IMR-90 (cell line): ENCODE results near the gene B3GAT2. TPM values are rescaled to one million over a fixed set of nuclear protein-coding genes. Genes with fewer than 3 reads are reported as not detected.

Source experiments
- ATAC-seq: fragments of 200-7000 bp; cut with Tn5 transposase; 2 replicates; pipeline ENCODE4 v1.9.1; 2020; ENCODE audit warnings: low read depth, mild to moderate bottlenecking, moderate library complexity
- BruUV-seq: library from RNA; stranded (reverse); fragments of 400-500 nt; replicated peaks from 2 replicates; lab custom pipeline; 2021; lab: Mats Ljungman, UMichigan
- CTCF ChIA-PET: fragments of 300-600 bp; formaldehyde crosslinking; extraction: SDS; loops from one replicate; lab custom pipeline; 2021; ENCODE audit warnings: antibody characterized with exemption; lab: Yijun Ruan, JAX
- POLR2A ChIA-PET: fragments of 300-600 bp; sonication (Branson Sonifier 250); formaldehyde crosslinking; loops from one replicate; lab custom pipeline; 2022; ENCODE audit warnings: antibody characterized with exemption; ENCODE audit not compliant: unreplicated experiment; lab: Charles Lee
- DNase-seq: peaks from one replicate; pipeline ENCODE4 v3.0.0; 2013
- H2AFZ ChIP-seq: replicated peaks from 2 replicates; pipeline ENCODE3; 2013; ENCODE audit warnings: low read length, mild to moderate bottlenecking; ENCODE audit not compliant: poor library complexity
- H2AK5ac ChIP-seq: 2 replicates; pipeline ENCODE4 v1.6.1; 2013; ENCODE audit warnings: low read depth, low read length, inconsistent platforms
- H2AK9ac ChIP-seq: replicated peaks from 2 replicates; pipeline ENCODE3; 2013; ENCODE audit warnings: mild to moderate bottlenecking, low read depth, low read length, moderate library complexity; ENCODE audit not compliant: poor library complexity
- H2BK120ac ChIP-seq: 2 replicates; pipeline ENCODE4 v1.6.1; 2013; ENCODE audit warnings: low read depth, low read length, inconsistent platforms
- H2BK15ac ChIP-seq: 3 replicates; pipeline ENCODE4 v1.6.1; 2013; ENCODE audit warnings: low read depth, low read length, inconsistent platforms
- H2BK20ac ChIP-seq: 2 replicates; pipeline ENCODE4 v1.6.1; 2013; ENCODE audit warnings: low read depth, mild to moderate bottlenecking, inconsistent platforms, low read length, moderate library complexity
- H2BK5ac ChIP-seq: 2 replicates; pipeline ENCODE4 v1.6.1; 2013; ENCODE audit warnings: mild to moderate bottlenecking, low read depth, low read length, inconsistent platforms; ENCODE audit not compliant: poor library complexity, severe bottlenecking
- H3K14ac ChIP-seq: replicated peaks from 2 replicates; pipeline ENCODE4 v1.6.1; 2013; ENCODE audit warnings: low read depth, low read length, inconsistent platforms
- H3K18ac ChIP-seq: 2 replicates; pipeline ENCODE4 v1.6.1; 2013; ENCODE audit warnings: low read depth, low read length, control low read depth
- H3K23ac ChIP-seq: 2 replicates; pipeline ENCODE4 v1.6.1; 2013; ENCODE audit warnings: low read depth, low read length, inconsistent platforms
- H3K27ac ChIP-seq: 2 replicates; pipeline ENCODE4 v1.5.1; 2013; ENCODE audit warnings: mild to moderate bottlenecking, control low read depth, low read length; ENCODE audit not compliant: insufficient read depth
- H3K27me3 ChIP-seq: 2 replicates; pipeline ENCODE4 v1.6.1; 2013; ENCODE audit warnings: low read length; ENCODE audit not compliant: control insufficient read depth, insufficient read depth
- H3K36me3 ChIP-seq: 2 replicates; pipeline ENCODE4 v1.6.1; 2013; ENCODE audit warnings: low read length, mixed read lengths; ENCODE audit not compliant: control insufficient read depth, insufficient read depth
- H3K4ac ChIP-seq: 2 replicates; pipeline ENCODE4 v1.6.1; 2013; ENCODE audit warnings: low read depth, low read length, inconsistent platforms
- H3K4me1 ChIP-seq: 2 replicates; pipeline ENCODE4 v1.6.1; 2013; ENCODE audit warnings: low read length, mixed read lengths; ENCODE audit not compliant: control insufficient read depth, insufficient read depth
- H3K4me2 ChIP-seq: 2 replicates; pipeline ENCODE4 v1.6.1; 2013; ENCODE audit warnings: low read depth, mild to moderate bottlenecking, control low read depth, low read length, moderate library complexity
- H3K4me3 ChIP-seq: 2 replicates; pipeline ENCODE4 v1.5.1; 2013; ENCODE audit warnings: low read depth, mild to moderate bottlenecking, control low read depth, low read length, moderate library complexity; ENCODE audit not compliant: insufficient read depth
- H3K56ac ChIP-seq: 2 replicates; pipeline ENCODE4 v1.6.1; 2013; ENCODE audit warnings: low read length, inconsistent platforms; ENCODE audit not compliant: insufficient read depth; ENCODE audit errors: extremely low read depth
- H3K79me1 ChIP-seq, 2 experiments: 2 replicates each; pipeline ENCODE4 v1.6.1; 2013; ENCODE audit warnings: low read length in 2 of 2, inconsistent platforms in 1 of 2, low read depth in 1 of 2
- H3K9ac ChIP-seq: 2 replicates; pipeline ENCODE4 v1.6.1; 2013; ENCODE audit warnings: low read depth, low read length, control low read depth
- H3K9me1 ChIP-seq: 2 replicates; pipeline ENCODE4 v1.6.1; 2013; ENCODE audit warnings: low read length, inconsistent platforms; ENCODE audit not compliant: insufficient read depth
- H3K9me3 ChIP-seq: 2 replicates; pipeline ENCODE4 v1.6.1; 2013; ENCODE audit warnings: low read length; ENCODE audit not compliant: control insufficient read depth, insufficient read depth
- H4K20me1 ChIP-seq: 2 replicates; pipeline ENCODE4 v1.6.1; 2013; ENCODE audit warnings: low read length, inconsistent platforms; ENCODE audit not compliant: insufficient read depth
- H4K5ac ChIP-seq: 2 replicates; pipeline ENCODE4 v1.6.1; 2013; ENCODE audit warnings: mild to moderate bottlenecking, low read depth, low read length, control low read depth
- H4K8ac ChIP-seq, 2 experiments: 2 replicates each; pipeline ENCODE4 v1.6.1; 2013; ENCODE audit warnings: low read depth in 2 of 2, low read length in 2 of 2, control low read depth in 1 of 2, inconsistent platforms in 1 of 2
- H4K91ac ChIP-seq: 2 replicates; pipeline ENCODE4 v1.6.1; 2013; ENCODE audit warnings: low read depth, low read length, inconsistent platforms; ENCODE audit not compliant: insufficient read depth
- BHLHE40 ChIP-seq: fragments of 150-350 bp; IDR thresholded peaks from 2 replicates; pipeline ENCODE4 v1.6.1; 2016; ENCODE audit warnings: mild to moderate bottlenecking, low read depth, low read length
- CEBPB ChIP-seq: IDR thresholded peaks from 2 replicates; pipeline ENCODE4 v1.6.1; 2012; ENCODE audit warnings: low read depth, low read length, improper control_type of control experiment
- CHD1 ChIP-seq: IDR thresholded peaks from 2 replicates; pipeline ENCODE4 v1.6.1; 2012; ENCODE audit warnings: low read depth, low read length, improper control_type of control experiment
- CTCF ChIP-seq: conservative IDR thresholded peaks from 2 replicates; pipeline ENCODE4 v1.5.1; 2012; ENCODE audit warnings: mild to moderate bottlenecking, low read depth, low read length, improper control_type of control experiment
- ELK1 ChIP-seq: fragments of 150-350 bp; IDR thresholded peaks from 2 replicates; pipeline ENCODE4 v1.6.1; 2016; ENCODE audit warnings: low read depth, mild to moderate bottlenecking, low read length, moderate library complexity, borderline replicate concordance
- FOS ChIP-seq: fragments of 150-350 bp; IDR thresholded peaks from 2 replicates; pipeline ENCODE4 v1.6.1; 2016; ENCODE audit warnings: low read depth, low read length
- MAFK ChIP-seq: IDR thresholded peaks from 2 replicates; pipeline ENCODE4 v1.6.1; 2012; ENCODE audit warnings: low read depth, low read length, improper control_type of control experiment
- MAZ ChIP-seq: IDR thresholded peaks from 2 replicates; pipeline ENCODE4 v1.6.1; 2012; ENCODE audit warnings: low read depth, mild to moderate bottlenecking, low read length, improper control_type of control experiment, moderate library complexity, borderline replicate concordance
- MXI1 ChIP-seq: IDR thresholded peaks from 2 replicates; pipeline ENCODE4 v1.6.1; 2012; ENCODE audit warnings: low read depth, mild to moderate bottlenecking, low read length, moderate library complexity, borderline replicate concordance
- NFE2L2 ChIP-seq: fragments of 150-350 bp; IDR thresholded peaks from 2 replicates; pipeline ENCODE4 v1.6.1; 2016; ENCODE audit warnings: low read depth, mild to moderate bottlenecking, low read length
- POLR2A ChIP-seq: IDR thresholded peaks from 2 replicates; pipeline ENCODE4 v1.6.1; 2012; ENCODE audit warnings: mild to moderate bottlenecking, low read depth, low read length
- RAD21 ChIP-seq: IDR thresholded peaks from 2 replicates; pipeline ENCODE4 v1.6.1; 2012; ENCODE audit warnings: low read length, improper control_type of control experiment
- RCOR1 ChIP-seq: IDR thresholded peaks from 2 replicates; pipeline ENCODE4 v1.6.1; 2012; ENCODE audit warnings: mild to moderate bottlenecking, low read length, improper control_type of control experiment; ENCODE audit not compliant: insufficient replicate concordance
- RFX5 ChIP-seq: IDR thresholded peaks from 2 replicates; pipeline ENCODE4 v1.8.0; 2012; ENCODE audit warnings: low read depth, mild to moderate bottlenecking, low read length, moderate library complexity
- SMC3 ChIP-seq: fragments of 150-350 bp; IDR thresholded peaks from 2 replicates; pipeline ENCODE4 v1.6.1; 2016; ENCODE audit warnings: low read depth, mild to moderate bottlenecking, antibody characterized with exemption, low read length, moderate library complexity
- USF2 ChIP-seq: fragments of 150-350 bp; IDR thresholded peaks from 2 replicates; pipeline ENCODE4 v1.6.1; 2017; ENCODE audit warnings: mild to moderate bottlenecking, antibody characterized with exemption, low read length, low read depth
- WGBS, 2 experiments: methylation state at CpG; one replicate each; pipeline versions ENCODE4 v1.1.5 to v1.1.7; 2013; ENCODE audit warnings: missing lambda C conversion rate in 2 of 2; ENCODE audit not compliant: insufficient read length in 1 of 2; ENCODE audit errors: extremely low coverage in 2 of 2; 5-methylcytosine and 5-hydroxymethylcytosine counted together
- dilution Hi-C: fragments of 300-500 bp; cut with HindIII; formaldehyde crosslinking; loops from one replicate; pipeline ENCODE4 v1.14.3; 2018; ENCODE audit warnings: low sequenced_read_pairs; ENCODE audit not compliant: unreplicated experiment
- in situ Hi-C: fragments of 300-500 bp; cut with MboI; formaldehyde crosslinking; loops from 3 replicates; pipeline ENCODE4 v1.14.3; 2019; ENCODE audit warnings: low sequenced_read_pairs, inconsistent platforms, mixed read lengths
- intact Hi-C: fragments of 100-400 bp; cut with micrococcal nuclease; formaldehyde crosslinking; loops from 2 replicates; pipeline ENCODE4 v1.10.0; 2022
- polyA plus RNA-seq, 3 experiments: library from polyadenylated mRNA; depleted of rRNA; stranded (reverse); fragments of >200 nt; gene quantifications; 2 replicates each; pipeline ENCODE4 v1.2.3, GENCODE V29; 2012; ENCODE audit warnings: low replicate concordance in 1 of 3
- total RNA-seq: library from RNA; depleted of rRNA; stranded (reverse); fragments of >200 nt; gene quantifications from 2 replicates; pipeline ENCODE4 v1.2.3, GENCODE V29; 2012

The B3GAT2 gene
- total and polyA plus RNA-seq, 2 of the 4 experiments (the other 2 are of a cell fraction) = 0.02 TPM; not detected in 1

- Histone ChIP-seq H3K36me3 (no peaks in the 10 kb centered on the region), H3K9me1 (no peaks in the 10 kb centered on the region), H3K27ac (no peak overlapping the region), H2BK15ac (no peak overlapping the region), H2AK9ac (no peak overlapping the region), H2AFZ (no peak overlapping the region), H2AK5ac (no peak overlapping the region), H3K14ac (no peak overlapping the region), H3K4me2 (no peak overlapping the region), H4K8ac (no peak overlapping the region), H4K5ac (no peak overlapping the region), H3K18ac (no peak overlapping the region), H3K4ac (no peak overlapping the region), H3K9ac (no peak overlapping the region), H3K4me3 (no peak overlapping the region), H2BK5ac (no peak overlapping the region), H2BK20ac (no peak overlapping the region), H4K91ac (no peak overlapping the region), H3K56ac (no peak overlapping the region), H2BK120ac (no peak overlapping the region), H3K9me3 (no peaks in the 10 kb centered on the region), H3K23ac (no peak overlapping the region), H4K20me1 (no peaks in the 10 kb centered on the region), H3K27me3 (no peaks in the 10 kb centered on the region), H3K79me1 (no peaks in the 10 kb centered on the region), H3K4me1 (no peaks in the 10 kb centered on the region)
- no TSS peak for BruUV-seq
- in situ Hi-C loops (no loop called here), dilution Hi-C loops (no loop called here), intact Hi-C loops (no loop called here)
- no peak for DNase-seq
- TF ChIP-seq CTCF (no peak), RAD21 (no peak), USF2 (no peak), CEBPB (no peak), RCOR1 (no peak), POLR2A (no peak), CHD1 (no peak), MAFK (no peak), RFX5 (no peak), BHLHE40 (no peak), NFE2L2 (no peak), MXI1 (no peak), SMC3 (no peak), FOS (no peak), MAZ (no peak), ELK1 (no peak)
- POLR2A ChIA-PET = no interaction called here
- CTCF ChIA-PET = no interaction called here
- no peak for ATAC-seq
- no CpG with 5 or more reads among the region's 2 CpGs for WGBS, 2 experiments
These were observed 135.1 kb downstream of the B3GAT2 start for GRCh38 chr6:70821751-70822150.
